ENCODE results near the gene CRAMP1. TPM values are rescaled to one million over a fixed set of nuclear protein-coding genes. Genes with fewer than 3 reads are reported as not detected.
A peak's percentile ranks its signal among the peaks of the same experiment; 100 is the strongest.
"Not testable (repeated sequence)": the region's sequence is repeated elsewhere in the genome, so short reads cannot be mapped to it uniquely, and the experiment has no call there.

CRAMP1 gene
- total and polyA plus RNA-seq, 7 donors = 2.4 to 24.6 (median 6.4) TPM

DNA sequence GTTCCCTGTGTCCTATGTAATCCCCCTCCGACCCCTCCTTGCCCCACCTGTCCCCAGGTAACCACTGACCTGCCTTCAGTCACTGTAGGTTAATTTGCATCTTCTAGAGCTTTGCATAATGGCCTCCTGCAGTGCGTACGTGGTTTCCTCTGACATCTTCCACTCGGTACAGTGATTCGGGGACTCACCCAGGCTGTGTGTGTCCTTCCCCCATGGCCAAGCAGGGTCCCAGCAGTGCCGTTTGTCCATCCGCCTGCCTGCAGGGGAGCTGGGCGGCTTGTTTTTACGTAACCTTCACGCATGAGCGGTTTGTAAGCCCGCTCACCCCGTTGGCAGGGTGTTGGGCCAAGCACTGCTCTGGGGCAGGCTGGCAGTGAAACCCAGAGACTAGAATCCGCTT is 101.8 kb downstream of the CRAMP1 start:
- no peaks in the 10 kb centered on the region for H3K9me3 ChIP-seq
- no peaks in the 10 kb centered on the region for H3K27me3 ChIP-seq
- no peak for DNase-seq
- H3K27ac ChIP-seq = no peak overlapping the region
- no peak for TF ChIP-seq POLR2A (IDR thresholded peaks at IDR 0.05)
- no peak for TF ChIP-seq EP300 (IDR thresholded peaks at IDR 0.05)
- TF ChIP-seq POLR2AphosphoS5 (IDR thresholded peaks at IDR 0.05) = no peak
- no peak for TF ChIP-seq CTCF (IDR thresholded peaks at IDR 0.05)
- H3K4me1 ChIP-seq = peaks cover 0 to 21% (median 13%) of the 10 kb centered on the region in 4 donors
- 75 to 89% methylated on average over 14 of the region's 14 CpGs for WGBS, 2 donors
- intact Hi-C loops (cut with DNase I) = no loop called here
- no peaks in the 10 kb centered on the region for H3K36me3 ChIP-seq
- no peak overlapping the region for H3K4me3 ChIP-seq

- Histone ChIP-seq H3K27ac (no peak overlapping the region), H3K36me3 (no peaks in the 10 kb centered on the region), H3K27me3 (no peaks in the 10 kb centered on the region), H3K4me3 (no peak overlapping the region), H3K9me3 (no peaks in the 10 kb centered on the region), H3K4me1 (peaks cover 0 to 14% (median 6%) of the 10 kb centered on the region in 4 donors)
- intact Hi-C loops (cut with DNase I) = no loop called here
- WGBS, 2 donors = 95% methylated on average over 12 of the region's 12 CpGs
- DNase-seq = no peak
- TF ChIP-seq EP300 (IDR thresholded peaks at IDR 0.05) (no peak), POLR2AphosphoS5 (IDR thresholded peaks at IDR 0.05) (no peak), POLR2A (IDR thresholded peaks at IDR 0.05) (no peak), CTCF (IDR thresholded peaks at IDR 0.05) (no peak)
Observed at GRCh38 chr16:1715220-1715619, 103.1 kb downstream of the CRAMP1 start.

DNA sequence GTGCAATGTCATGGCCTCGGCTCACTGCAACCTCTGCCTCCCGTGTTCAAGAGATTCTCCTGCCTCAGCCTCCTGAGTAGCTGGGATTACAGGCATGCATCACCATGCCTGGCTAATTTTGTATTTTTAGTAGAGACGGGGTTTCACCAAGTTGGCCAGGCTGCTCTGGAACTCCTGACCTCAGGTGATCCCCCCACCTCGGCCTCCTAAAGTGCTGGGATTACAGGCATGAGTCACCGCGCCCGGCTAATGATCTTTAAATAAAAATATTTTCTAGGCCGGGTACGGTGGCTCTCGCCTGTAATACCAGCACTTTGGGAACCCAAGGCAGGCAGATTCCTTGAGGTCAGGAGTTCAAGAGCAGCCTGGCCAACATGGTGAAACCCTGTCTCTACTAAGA is 106.1 kb downstream of the CRAMP1 start:
- H3K36me3 ChIP-seq; H3K4me3 ChIP-seq; H3K27ac ChIP-seq; H3K9me3 ChIP-seq; DNase-seq; intact Hi-C loops (cut with DNase I); H3K27me3 ChIP-seq: not testable (repeated sequence)
- 83 to 86% methylated on average over 10 of the region's 10 CpGs for WGBS, 2 donors
- peaks cover 0 to 27% (median 22%) of the 10 kb centered on the region in 4 donors for H3K4me1 ChIP-seq

- H3K36me3 ChIP-seq; intact Hi-C loops (cut with DNase I); H3K4me3 ChIP-seq; H3K9me3 ChIP-seq; DNase-seq; H3K27me3 ChIP-seq; H3K27ac ChIP-seq: not testable (repeated sequence)
- WGBS, 2 donors = 76 to 81% methylated on average over 12 of the region's 12 CpGs
- peaks cover 0 to 30% (median 27%) of the 10 kb centered on the region in 4 donors for H3K4me1 ChIP-seq
Observed at GRCh38 chr16:1719559-1720229, 107.5 kb downstream of the CRAMP1 start.

GRCh38 chr16:1721372-1721771 is 109.2 kb downstream of the CRAMP1 start:
- Histone ChIP-seq H3K27ac (peak overlapping the region; percentile 63 to 75 (median 71)), H3K27me3 (no peaks in the 10 kb centered on the region), H3K9me3 (no peaks in the 10 kb centered on the region), H3K4me1 (peaks cover 0 to 30% (median 27%) of the 10 kb centered on the region in 4 donors), H3K36me3 (peaks cover 3 to 22% (median 9%) of the 10 kb centered on the region in 4 donors), H3K4me3 (no peak overlapping the region)
- no peak for DNase-seq
- TF ChIP-seq POLR2A (IDR thresholded peaks at IDR 0.05) = no peak
- TF ChIP-seq POLR2AphosphoS5 (IDR thresholded peaks at IDR 0.05) = no peak
- no peak for TF ChIP-seq CTCF (IDR thresholded peaks at IDR 0.05)
- no peak for TF ChIP-seq EP300 (IDR thresholded peaks at IDR 0.05)
- intact Hi-C loops (cut with DNase I) = no loop called here
- 90 to 94% methylated on average over 9 of the region's 9 CpGs for WGBS, 2 donors

All from sigmoid colon (tissue), 7 donors.